Measurements from ENCODE around the gene RPS6KA5.
A peak's percentile ranks its signal among the peaks of the same experiment; 100 is the strongest.
"Not testable (repeated sequence)": the region's sequence is repeated elsewhere in the genome, so short reads cannot be mapped to it uniquely, and the experiment has no call there.

Gene RPS6KA5

GRCh38 chr14:90993792-90994191 is 66.6 kb downstream of the RPS6KA5 start:
- Mint-ChIP-seq H3K4me1 (ENCODE audit: low read depth) (peaks cover 47% of the 10 kb centered on the region), H3K36me3 (ENCODE audit: low read depth) (peaks cover 20% of the 10 kb centered on the region), H3K9me3 (no peaks in the 10 kb centered on the region), H3K27ac (peak overlapping the region; percentile 22), H3K4me3 (no peak overlapping the region), H3K27me3 (no peaks in the 10 kb centered on the region)

GRCh38 chr14:90991690-90992443 is 68.6 kb downstream of the RPS6KA5 start:
- peaks cover 25% of the 10 kb centered on the region for H3K36me3 Mint-ChIP-seq (ENCODE audit: low read depth)
- peak overlapping the region; percentile 30 for H3K4me3 Mint-ChIP-seq
- no peaks in the 10 kb centered on the region for H3K27me3 Mint-ChIP-seq
- H3K27ac Mint-ChIP-seq = peak overlapping the region; percentile 75
- no peaks in the 10 kb centered on the region for H3K9me3 Mint-ChIP-seq
- H3K4me1 Mint-ChIP-seq (ENCODE audit: low read depth) = peaks cover 54% of the 10 kb centered on the region

GRCh38 chr14:90990141-90990540 is 70.3 kb downstream of the RPS6KA5 start:
- Mint-ChIP-seq H3K4me1 (ENCODE audit: low read depth) (peaks cover 59% of the 10 kb centered on the region), H3K4me3 (no peak overlapping the region), H3K27ac (no peak overlapping the region), H3K9me3 (no peaks in the 10 kb centered on the region), H3K36me3 (ENCODE audit: low read depth) (peaks cover 25% of the 10 kb centered on the region), H3K27me3 (no peaks in the 10 kb centered on the region)

- Mint-ChIP-seq H3K4me3 (no peak overlapping the region), H3K27me3 (no peaks in the 10 kb centered on the region), H3K4me1 (ENCODE audit: low read depth) (peaks cover 43% of the 10 kb centered on the region), H3K36me3 (ENCODE audit: low read depth) (peaks cover 21% of the 10 kb centered on the region), H3K9me3 (no peaks in the 10 kb centered on the region), H3K27ac (peak overlapping the region; percentile 37)
Observed at GRCh38 chr14:90987140-90987539, 73.3 kb downstream of the RPS6KA5 start.

DNA sequence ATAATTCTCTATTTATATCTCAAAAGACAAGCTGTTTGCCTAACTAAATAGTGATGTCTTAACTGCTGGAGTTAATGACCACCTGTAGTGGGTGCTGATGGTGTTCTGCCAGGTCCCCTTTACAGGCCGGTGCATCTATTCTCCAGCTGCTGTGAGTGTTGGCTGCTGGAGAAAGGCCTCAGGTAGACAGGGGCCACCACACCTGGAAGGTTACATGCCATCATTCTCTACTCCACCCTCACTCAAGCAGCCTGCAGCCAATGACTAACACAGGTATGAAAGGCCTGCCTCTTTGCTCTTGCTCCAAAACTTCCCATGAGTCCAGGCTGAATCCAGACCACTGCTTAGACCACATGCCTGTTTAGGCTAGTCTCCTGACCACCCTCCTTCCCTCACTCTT is 73.9 kb downstream of the RPS6KA5 start:
- Mint-ChIP-seq H3K4me3 (no peak overlapping the region), H3K4me1 (ENCODE audit: low read depth) (peaks cover 37% of the 10 kb centered on the region), H3K27ac (no peak overlapping the region), H3K27me3 (no peaks in the 10 kb centered on the region), H3K9me3 (no peaks in the 10 kb centered on the region), H3K36me3 (ENCODE audit: low read depth) (peaks cover 21% of the 10 kb centered on the region)

DNA sequence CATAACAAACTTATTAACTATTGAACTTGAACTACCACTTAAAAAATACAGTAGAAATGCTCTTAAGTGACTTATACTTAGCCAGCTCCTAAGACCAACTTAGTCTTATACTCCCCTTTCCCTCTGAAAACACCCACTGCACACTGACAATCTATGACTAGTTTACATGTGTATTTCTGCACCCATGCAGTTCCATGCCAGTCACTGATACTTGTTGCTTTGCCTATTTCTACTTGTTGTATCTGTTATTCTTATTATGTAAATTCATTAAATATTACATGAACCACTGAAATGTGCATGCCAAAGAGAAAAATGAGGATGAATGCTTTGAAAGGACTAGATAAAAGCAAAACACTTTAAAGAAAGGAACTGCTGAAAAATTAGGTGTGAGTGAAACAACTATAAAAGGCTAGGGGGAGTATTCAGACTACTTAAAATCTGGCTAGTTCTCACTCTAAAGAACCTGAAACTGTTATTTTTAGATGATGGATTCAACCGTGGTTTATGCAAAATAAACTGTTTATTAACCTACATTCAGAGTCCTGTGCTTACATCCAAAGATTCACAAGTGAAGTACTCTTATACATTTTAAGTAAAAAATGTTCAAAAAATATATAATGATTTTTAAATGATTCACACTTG is 74.7 kb downstream of the RPS6KA5 start:
- Mint-ChIP-seq H3K27ac (no peak overlapping the region), H3K4me1 (ENCODE audit: low read depth) (peaks cover 29% of the 10 kb centered on the region), H3K4me3 (no peak overlapping the region), H3K36me3 (ENCODE audit: low read depth) (peaks cover 16% of the 10 kb centered on the region), H3K9me3 (no peaks in the 10 kb centered on the region), H3K27me3 (no peaks in the 10 kb centered on the region)

DNA sequence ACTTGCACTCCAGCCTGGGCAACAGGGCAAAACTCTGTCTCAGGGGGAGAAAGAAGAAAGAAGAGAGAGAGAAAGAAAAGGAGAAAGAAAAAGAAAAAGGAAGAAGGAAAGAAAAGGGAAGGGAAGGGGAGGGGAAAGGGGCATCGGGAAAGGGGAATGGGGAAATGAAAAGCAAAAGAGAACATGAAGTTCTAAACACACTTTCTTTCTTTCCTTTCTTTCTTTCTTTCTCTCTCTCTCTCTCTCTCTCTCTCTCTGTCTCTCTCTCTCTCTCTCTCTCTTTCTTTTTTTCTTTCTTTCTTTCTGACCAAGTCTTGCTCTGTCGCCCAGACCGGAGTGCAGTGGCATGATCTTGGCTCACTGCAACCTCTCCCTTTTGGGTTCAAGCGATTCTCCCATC is 76.9 kb downstream of the RPS6KA5 start:
- Mint-ChIP-seq H3K4me3 (no peak overlapping the region), H3K27ac (no peak overlapping the region), H3K4me1 (ENCODE audit: low read depth) (peaks cover 20% of the 10 kb centered on the region), H3K36me3 (ENCODE audit: low read depth) (peaks cover 5% of the 10 kb centered on the region), H3K9me3 (no peaks in the 10 kb centered on the region), H3K27me3 (no peaks in the 10 kb centered on the region)

- Mint-ChIP-seq H3K27ac (no peak overlapping the region), H3K27me3 (no peaks in the 10 kb centered on the region), H3K4me1 (ENCODE audit: low read depth) (peaks cover 7% of the 10 kb centered on the region), H3K36me3 (ENCODE audit: low read depth) (peaks cover 8% of the 10 kb centered on the region), H3K4me3 (no peak overlapping the region), H3K9me3 (no peaks in the 10 kb centered on the region)
Observed at GRCh38 chr14:90981636-90982035, 78.8 kb downstream of the RPS6KA5 start.

GRCh38 chr14:90980636-90981035 is 79.8 kb downstream of the RPS6KA5 start:
- not testable (repeated sequence) for H3K4me3 Mint-ChIP-seq; H3K4me1 Mint-ChIP-seq (ENCODE audit: low read depth); H3K27ac Mint-ChIP-seq; H3K27me3 Mint-ChIP-seq; H3K9me3 Mint-ChIP-seq
- peaks cover 13% of the 10 kb centered on the region for H3K36me3 Mint-ChIP-seq (ENCODE audit: low read depth)

DNA sequence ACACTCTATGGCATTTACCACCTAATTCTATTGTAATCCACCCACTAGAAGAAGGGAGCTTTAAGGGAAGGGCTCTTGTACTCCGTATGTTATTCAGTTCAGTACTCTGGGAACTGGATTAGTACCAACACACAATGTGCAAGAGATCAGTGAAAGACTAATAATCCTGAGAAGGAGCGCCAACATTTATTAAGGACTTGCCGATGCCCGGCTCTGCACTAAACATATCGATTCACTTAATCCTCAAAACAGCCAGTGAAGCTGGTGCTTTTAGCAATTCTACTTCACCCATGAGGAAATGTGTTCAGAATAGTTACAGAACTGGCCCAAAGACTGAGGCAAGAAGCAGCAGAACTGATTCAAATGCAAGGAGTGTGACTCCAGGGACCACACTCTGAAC is 80.9 kb downstream of the RPS6KA5 start:
- H3K4me3 Mint-ChIP-seq = no peak overlapping the region
- H3K27me3 Mint-ChIP-seq = no peaks in the 10 kb centered on the region
- H3K36me3 Mint-ChIP-seq (ENCODE audit: low read depth) = peaks cover 13% of the 10 kb centered on the region
- no peaks in the 10 kb centered on the region for H3K4me1 Mint-ChIP-seq (ENCODE audit: low read depth)
- H3K27ac Mint-ChIP-seq = no peak overlapping the region
- no peaks in the 10 kb centered on the region for H3K9me3 Mint-ChIP-seq

DNA sequence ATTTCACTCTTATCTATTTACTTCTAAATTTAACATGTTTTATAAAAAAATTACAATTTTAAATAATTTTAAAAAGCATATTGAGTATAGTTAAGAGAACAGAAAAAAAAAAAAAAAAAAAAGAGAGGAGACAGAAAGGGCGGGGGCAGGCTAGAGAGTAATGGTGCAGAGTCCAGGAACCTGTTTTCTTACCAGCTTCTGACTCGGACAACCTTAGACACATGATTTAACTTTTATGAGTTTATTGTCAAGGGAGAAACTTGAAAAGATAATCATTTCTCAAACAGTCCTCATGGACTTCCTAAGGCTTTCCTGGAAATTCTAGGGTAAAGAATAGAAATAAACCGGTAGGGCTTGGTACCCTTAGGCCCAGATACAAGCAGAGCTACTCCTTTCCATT is 84.3 kb downstream of the RPS6KA5 start:
- H3K27me3 Mint-ChIP-seq = no peaks in the 10 kb centered on the region
- peaks cover 7% of the 10 kb centered on the region for H3K4me1 Mint-ChIP-seq (ENCODE audit: low read depth)
- H3K36me3 Mint-ChIP-seq (ENCODE audit: low read depth) = peaks cover 25% of the 10 kb centered on the region
- no peaks in the 10 kb centered on the region for H3K9me3 Mint-ChIP-seq
- H3K4me3 Mint-ChIP-seq = no peak overlapping the region
- no peak overlapping the region for H3K27ac Mint-ChIP-seq

DNA sequence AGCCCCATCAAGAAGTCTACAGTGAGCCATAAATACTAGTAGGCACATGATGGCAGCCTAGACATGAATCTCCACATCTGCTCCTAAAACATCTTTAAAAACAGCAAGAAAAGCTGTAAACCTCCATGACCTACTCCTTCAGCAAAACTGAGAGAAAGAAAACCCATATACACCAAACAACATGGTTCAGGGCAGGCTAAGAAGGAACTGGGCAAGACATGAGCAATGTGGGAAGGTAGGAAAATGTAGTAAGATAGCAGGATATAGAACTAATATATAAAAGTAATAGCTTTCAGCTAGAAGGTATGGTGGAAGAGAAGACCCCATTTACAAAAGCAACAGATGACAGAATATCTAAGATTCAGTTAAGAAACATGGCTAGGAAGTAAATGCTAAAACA is 88.8 kb downstream of the RPS6KA5 start:
- Mint-ChIP-seq H3K27me3 (no peaks in the 10 kb centered on the region), H3K36me3 (ENCODE audit: low read depth) (peaks cover 27% of the 10 kb centered on the region), H3K4me3 (no peak overlapping the region), H3K9me3 (no peaks in the 10 kb centered on the region), H3K27ac (no peak overlapping the region), H3K4me1 (ENCODE audit: low read depth) (peaks cover 40% of the 10 kb centered on the region)

DNA sequence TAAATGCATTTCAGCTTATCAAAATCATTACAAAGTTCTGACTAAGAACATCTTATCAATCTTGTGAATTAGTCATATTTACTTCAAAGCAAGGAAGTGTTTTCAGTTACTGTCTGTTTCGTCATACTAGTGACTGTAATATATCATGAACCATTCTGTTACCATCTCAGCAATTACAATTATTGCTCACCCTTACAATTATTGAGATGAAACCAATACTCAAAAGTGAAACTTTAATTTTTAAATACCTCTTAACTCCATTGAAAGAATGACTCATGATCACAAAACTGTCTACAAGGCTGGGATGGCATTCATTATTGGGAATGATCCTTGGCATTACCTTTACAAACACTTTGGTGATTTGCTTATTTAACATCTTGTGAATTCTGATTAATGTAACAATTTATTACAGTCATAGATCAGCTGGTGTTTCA is 90.3 kb downstream of the RPS6KA5 start:
- H3K27ac Mint-ChIP-seq = peak overlapping the region; percentile 92
- H3K4me1 Mint-ChIP-seq (ENCODE audit: low read depth) = peaks cover 40% of the 10 kb centered on the region
- peaks cover 30% of the 10 kb centered on the region for H3K36me3 Mint-ChIP-seq (ENCODE audit: low read depth)
- H3K27me3 Mint-ChIP-seq = no peaks in the 10 kb centered on the region
- no peaks in the 10 kb centered on the region for H3K9me3 Mint-ChIP-seq
- H3K4me3 Mint-ChIP-seq = peak overlapping the region; percentile 63

DNA sequence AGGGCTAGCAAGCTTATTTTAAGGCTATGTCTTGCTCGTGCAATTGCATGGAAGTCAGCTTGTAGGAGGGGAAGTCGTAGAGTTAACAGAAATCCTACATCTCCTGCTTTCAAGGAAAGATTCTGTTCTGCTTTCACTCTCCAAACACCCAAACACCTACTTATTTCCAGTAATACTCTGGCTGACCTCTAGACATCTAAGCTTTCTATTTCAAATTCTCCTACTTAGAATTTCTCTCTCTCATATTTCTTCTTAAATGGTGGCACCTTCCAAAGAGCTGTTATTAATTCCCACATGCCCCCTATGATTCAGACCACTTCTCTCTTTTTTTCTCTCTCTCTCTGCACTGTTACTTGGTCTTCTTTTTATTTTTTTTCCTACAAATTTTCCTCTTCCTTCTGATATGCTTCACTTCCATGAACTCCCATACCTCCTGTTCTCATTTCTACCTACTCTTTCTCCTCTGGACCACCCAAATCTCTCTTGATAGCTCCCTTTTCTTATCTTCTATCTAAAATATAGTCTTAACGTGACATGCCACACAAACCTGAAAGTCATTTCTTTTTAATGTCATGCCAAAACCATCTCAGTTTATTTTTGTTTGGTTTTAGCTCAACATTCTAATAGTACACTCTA is 90.8 kb downstream of the RPS6KA5 start:
- Mint-ChIP-seq H3K36me3 (ENCODE audit: low read depth) (peaks cover 30% of the 10 kb centered on the region), H3K27me3 (no peaks in the 10 kb centered on the region), H3K4me1 (ENCODE audit: low read depth) (peaks cover 40% of the 10 kb centered on the region), H3K4me3 (peak overlapping the region; percentile 63), H3K27ac (peak overlapping the region; percentile 92), H3K9me3 (no peaks in the 10 kb centered on the region)

DNA sequence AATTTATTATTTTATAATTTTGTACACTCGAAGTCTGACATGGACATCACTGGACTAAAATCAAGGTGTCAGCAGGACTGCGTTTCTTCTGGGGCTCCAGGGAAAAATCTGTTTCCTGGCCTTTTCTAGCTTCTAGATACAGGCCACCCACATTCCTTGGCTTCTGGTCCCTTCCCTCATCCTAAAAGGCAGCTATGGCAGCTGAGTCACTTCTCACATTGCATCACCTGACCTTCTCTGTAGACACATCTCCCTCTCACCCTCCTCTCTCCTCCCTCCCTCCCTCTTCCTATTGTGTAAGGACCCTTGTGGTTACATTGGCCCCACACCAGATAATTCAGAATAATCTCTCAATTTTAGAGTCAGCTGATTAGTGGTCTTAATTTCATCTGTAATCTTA is 92.4 kb downstream of the RPS6KA5 start:
- no peak overlapping the region for H3K4me3 Mint-ChIP-seq
- peaks cover 40% of the 10 kb centered on the region for H3K4me1 Mint-ChIP-seq (ENCODE audit: low read depth)
- no peaks in the 10 kb centered on the region for H3K9me3 Mint-ChIP-seq
- H3K36me3 Mint-ChIP-seq (ENCODE audit: low read depth) = peaks cover 33% of the 10 kb centered on the region
- no peaks in the 10 kb centered on the region for H3K27me3 Mint-ChIP-seq
- no peak overlapping the region for H3K27ac Mint-ChIP-seq

Data from stimulated activated naive CD8-positive, alpha-beta T cell treated with anti-CD3 and anti-CD28 coated beads, Interleukin-15, Interleukin-2, amounts not matched to agents 100 ng/mL and 50 ng/mL, for 24 hours (primary cell).